GM19035 (cell line): ENCODE measurements around the gene RBBP4.
A peak's percentile ranks its signal among the peaks of the same experiment; 100 is the strongest.
"Not testable (repeated sequence)": the region's sequence is repeated elsewhere in the genome, so short reads cannot be mapped to it uniquely, and the experiment has no call there.

Source experiments
- ATAC-seq: cut with Tn5 transposase; IDR thresholded peaks from one replicate; pipeline ENCODE4 v1.9.1; 2021; ENCODE audit not compliant: unreplicated experiment

RBBP4 gene

DNA sequence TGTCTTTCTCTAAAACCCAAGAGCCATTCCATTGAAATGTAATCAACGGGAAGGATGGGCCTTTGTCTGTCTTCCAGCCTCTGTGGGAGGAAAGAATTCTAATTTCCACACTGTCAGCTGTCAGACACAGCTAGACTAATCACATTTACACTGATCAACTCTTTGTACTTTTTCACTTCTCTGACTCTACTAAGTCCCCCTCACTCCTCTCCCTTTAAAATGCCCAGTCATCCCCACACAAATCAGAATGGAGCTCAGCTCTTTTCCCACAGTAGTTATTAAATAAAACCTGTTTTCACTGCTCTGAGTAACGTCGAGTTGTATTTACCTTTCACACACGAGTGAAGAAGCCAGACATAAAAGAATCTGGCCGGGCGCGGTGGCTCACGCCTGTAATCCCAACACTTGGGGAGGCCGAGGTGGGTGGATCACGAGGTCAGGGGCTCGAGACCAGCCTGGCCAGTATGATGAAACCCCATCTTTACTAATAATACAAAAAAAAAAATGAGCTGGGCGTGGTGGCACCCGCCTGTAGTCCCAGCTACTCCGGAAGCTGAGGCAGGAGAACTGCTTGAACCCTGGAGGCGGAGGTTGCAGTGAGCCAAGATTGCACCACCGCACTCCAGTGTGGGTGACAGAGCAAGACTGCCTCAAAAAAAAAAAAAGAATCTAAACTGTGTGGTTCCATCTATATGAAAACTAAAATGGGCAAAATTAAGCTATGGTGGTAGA, 13.9 kb upstream of the RBBP4 start:
- ATAC-seq, result no peak

GRCh38 chr1:32639489-32640075, 11.4 kb upstream of the RBBP4 start:
- ATAC-seq, result no peak

- not testable (repeated sequence) for ATAC-seq
Observed at GRCh38 chr1:32642292-32642827, 8.6 kb upstream of the RBBP4 start.

DNA sequence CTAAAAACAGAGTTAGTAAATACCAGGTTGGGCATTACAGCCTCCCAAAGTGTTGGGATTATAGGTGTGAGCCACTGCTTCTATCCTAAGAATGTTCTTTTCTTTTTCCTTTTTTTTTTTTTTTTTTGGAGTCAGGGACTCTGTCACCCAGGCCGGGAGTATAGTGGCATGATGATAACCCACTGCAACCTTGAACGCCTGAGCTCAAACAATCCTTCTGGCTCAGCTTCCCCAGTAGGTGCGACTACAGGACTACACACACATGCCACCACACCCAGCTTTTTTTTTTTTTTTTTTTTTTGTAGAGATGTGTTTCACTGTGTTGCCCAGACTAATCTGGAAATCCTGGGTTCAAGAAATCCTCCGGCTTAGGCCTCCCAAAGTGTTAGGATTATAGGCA, 6.6 kb upstream of the RBBP4 start:
- no peak for ATAC-seq

DNA sequence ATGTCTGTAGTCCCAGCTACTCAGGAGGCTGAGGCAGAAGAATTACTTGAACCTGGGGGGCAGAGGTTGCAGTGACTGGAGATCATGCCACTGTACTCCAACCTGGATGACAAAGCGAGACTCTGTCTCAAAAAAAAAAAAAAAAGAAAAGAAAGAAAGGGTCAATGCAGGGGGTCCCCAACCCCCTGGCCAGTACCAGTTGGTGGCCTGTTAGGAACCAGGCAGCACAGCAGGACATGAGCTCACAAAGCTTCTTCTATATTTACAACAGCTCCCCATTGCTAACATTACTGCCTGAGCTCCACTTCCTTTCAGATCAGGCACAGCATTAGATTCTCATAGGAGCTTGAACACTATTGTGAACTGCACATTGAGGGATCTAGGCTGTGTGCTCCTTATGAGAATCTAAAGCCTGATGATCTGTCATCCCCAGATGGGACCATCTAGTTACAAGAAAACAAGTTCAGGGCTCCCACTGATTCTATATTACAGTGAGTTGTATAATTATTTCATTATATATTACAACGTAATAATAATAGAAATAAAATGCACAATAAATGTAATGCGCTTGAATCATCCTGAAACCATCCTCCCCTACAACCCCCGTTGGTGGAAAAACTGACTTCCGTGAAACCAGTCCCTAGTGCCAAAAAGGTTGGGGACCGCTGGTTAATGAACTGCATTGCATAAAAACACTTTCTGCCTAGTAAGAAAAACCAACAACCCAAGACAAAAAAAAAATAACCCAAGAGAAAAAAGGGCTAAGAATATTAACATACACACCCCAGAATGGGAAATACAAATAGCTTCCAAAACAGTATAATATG, 3.5 kb upstream of the RBBP4 start:
- ATAC-seq, result no peak

DNA sequence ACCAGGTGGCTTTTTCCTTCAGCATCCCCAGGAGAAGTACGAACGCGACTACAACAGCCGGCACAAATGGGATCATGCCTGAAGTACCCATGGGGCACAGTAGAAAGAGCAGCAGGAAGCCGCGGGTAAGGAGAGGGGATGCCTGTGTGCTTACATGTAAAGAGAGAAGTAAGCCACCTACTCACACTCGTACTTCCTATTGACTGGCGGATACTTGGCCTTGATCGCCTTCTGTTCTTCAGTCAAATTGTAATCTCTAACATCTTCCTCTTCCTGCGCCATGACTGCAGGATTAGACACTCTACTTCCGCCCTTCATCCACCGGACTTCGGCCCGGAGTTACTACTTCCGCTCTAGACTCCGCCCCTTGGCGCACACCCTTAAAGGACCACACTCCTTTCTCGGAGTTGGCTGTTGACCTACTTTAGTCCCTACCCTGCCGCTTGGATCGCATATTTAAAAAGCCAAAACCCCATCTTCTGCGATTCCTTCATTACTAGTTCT, 708 bp upstream of the RBBP4 start, which contains the start of gene ZBTB8OS:
ZBTB8OS (minus strand) TSS at position 303 of the 504 bp plus-strand sequence; CDS start at position 282, 21 bp downstream.
- peak; percentile 61 for ATAC-seq

GRCh38 chr1:32651461-32652073, 559 bp downstream of the RBBP4 start:
- no peak for ATAC-seq

- ATAC-seq, result no peak
Observed at GRCh38 chr1:32652244-32652962, 1.4 kb downstream of the RBBP4 start.

- no peak for ATAC-seq
Observed at GRCh38 chr1:32659581-32659980, 8.6 kb downstream of the RBBP4 start.

DNA sequence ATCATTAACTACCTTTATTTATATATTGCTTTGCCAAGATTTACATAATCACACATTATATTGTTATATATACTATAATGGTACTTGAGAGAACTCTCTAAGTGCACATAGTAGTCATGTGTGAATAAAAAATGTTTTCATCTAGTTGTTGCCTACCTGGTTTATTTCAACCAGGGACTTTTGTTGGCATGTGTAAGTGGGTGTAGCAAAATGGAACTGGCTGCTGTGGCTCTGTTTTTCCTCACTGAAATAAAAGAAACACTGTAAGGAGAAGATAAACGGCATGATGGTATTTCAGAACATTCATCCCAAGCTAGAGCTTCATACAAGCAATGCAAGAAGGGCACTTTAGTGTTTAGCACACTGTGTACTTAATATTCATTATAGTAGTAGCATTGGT, 14.9 kb downstream of the RBBP4 start:
- no peak for ATAC-seq

GRCh38 chr1:32666901-32667566, 16.0 kb downstream of the RBBP4 start:
- no peak for ATAC-seq

DNA sequence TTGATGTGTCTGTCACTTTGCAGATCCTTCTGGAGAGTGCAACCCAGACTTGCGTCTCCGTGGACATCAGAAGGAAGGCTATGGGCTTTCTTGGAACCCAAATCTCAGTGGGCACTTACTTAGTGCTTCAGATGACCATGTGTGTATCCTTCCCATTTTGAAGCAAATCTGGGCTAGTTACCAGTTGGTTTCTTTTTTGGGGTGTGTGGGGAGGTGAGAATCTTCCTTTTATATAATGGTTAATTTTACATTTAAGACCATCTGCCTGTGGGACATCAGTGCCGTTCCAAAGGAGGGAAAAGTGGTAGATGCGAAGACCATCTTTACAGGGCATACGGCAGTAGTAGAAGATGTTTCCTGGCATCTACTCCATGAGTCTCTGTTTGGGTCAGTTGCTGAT, 17.7 kb downstream of the RBBP4 start:
- not testable (repeated sequence) for ATAC-seq

DNA sequence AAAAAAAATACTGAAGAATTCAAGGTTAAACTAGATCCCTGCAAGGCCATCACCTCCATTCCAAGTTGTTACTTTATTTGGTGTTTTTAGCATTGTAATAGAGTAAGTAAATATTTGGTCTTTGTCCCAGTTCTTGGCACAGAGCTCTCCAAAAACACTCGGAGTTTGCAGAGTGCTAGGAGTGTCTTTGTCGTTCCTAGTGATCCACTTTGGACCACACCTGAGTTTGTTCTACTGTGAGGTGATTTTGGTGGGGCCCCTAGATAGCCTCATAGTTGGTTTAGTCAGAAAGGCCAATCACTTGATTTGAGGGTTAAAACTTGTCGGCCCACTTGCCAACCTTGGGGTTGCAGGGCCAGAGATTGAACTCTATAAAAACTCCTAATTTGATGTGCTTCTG, 25.9 kb downstream of the RBBP4 start:
- no peak for ATAC-seq

DNA sequence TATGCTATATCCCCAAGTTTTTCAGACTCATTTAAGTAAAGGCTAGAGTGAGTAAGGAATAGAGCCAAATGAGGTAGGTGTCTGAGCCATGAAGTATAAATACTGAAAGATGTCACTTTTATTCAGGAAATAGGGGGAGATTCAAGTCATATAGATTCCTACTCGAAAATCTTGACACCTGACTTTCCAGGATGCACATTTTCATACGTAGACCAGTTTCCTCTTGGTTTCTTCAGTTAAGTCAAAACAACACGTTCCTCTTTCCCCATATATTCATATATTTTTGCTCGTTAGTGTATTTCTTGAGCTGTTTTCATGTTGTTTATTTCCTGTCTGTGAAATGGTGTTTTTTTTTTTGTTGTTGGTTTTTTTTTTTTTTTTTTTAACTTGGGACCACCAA, 29.0 kb downstream of the RBBP4 start:
- not testable (repeated sequence) for ATAC-seq

GRCh38 chr1:32680642-32681041, 29.6 kb downstream of the RBBP4 start:
- no peak for ATAC-seq

- ATAC-seq, result no peak
Observed at GRCh38 chr1:32681509-32681908, 30.5 kb downstream of the RBBP4 start.

DNA sequence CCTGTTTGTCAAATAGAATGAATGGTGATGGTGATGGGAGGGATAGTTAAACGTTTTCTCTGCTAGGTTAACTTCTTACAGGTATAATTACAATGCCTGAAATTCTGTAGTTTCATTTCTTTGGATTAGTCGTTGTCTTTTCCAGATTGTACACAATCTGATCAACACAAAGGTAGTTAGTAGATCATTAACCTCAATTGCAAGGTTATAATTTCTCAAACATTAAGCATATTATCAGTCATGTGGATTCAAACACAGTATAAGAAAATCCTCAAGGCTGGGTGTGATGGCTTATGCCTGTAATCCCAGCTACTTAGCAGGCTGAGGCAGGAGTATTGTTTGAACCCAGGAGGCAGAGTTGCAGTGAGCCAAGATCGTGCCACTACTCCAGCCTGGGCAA, 31.0 kb downstream of the RBBP4 start:
- ATAC-seq, result no peak

DNA sequence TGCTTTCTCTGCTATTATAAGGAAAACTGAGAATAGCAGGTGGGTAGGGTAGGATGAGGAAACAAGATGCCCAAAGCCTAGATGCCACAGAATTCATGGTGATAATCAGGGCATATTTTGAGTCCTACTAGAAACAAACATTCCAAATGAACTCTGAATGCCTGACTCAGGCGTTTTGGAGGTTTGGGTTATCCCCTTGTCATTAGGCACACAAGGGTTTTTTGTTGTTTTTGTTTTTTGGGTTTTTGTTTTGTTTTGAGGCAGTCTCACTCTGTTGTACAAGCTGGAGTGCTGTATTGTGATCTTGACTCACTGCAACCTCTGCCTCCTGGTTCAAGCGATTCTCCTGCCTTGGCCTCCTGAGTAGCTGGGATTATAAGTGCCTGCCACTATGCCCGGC, 32.4 kb downstream of the RBBP4 start:
- ATAC-seq, result no peak

DNA sequence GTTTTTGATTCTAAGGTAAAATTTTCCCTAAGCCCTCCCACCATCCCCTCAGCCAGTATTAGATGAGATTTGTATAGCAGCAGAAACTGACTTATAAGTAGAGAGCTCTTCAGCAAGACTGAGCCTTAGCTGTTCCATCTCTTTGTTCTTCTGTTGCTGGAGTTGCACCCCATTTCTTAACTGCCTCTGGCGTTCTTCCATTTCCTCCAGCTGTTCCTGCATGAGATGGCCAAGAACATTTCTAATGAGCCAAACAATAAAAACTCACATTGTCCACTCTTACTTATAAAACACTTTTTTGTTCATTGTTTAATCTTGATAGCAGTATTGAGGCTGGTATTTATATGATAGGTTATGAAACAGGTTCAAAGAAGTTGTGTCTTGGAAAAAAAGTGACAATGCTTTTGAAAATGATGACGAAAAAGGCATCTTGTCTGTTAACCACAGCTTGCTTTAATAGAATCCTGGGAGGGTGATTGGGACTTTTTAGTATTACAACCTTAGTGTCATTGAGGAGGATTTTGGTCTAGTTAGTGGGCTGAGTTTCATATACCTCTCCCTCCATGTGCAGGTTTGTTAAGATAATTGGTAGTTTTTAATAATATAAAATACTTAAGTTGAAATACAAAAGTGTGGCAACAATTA, 33.3 kb downstream of the RBBP4 start:
- ATAC-seq, result no peak
